Middle frontal gyrus (tissue), 1 donor: Measurements from ENCODE around the gene TMEM88.

ENCODE experiments used
- DNase-seq: peaks from one replicate; pipeline ENCODE4 v3.0.0-alpha.2; 2015; ENCODE audit warnings: low spot score; ENCODE audit errors: extremely low spot score

The TMEM88 gene

GRCh38 chr17:7884581-7885366 lies 29.9 kb downstream of the TMEM88 start:
- no peak for DNase-seq

- no peak for DNase-seq
Measured at GRCh38 chr17:7885367-7886226, 30.7 kb downstream of the TMEM88 start.

- no peak for DNase-seq
Measured at GRCh38 chr17:7886227-7887037, 31.6 kb downstream of the TMEM88 start.

- no peak for DNase-seq
Measured at GRCh38 chr17:7887038-7887481, 32.2 kb downstream of the TMEM88 start.

- DNase-seq: peak; percentile 86
Measured at GRCh38 chr17:7887482-7888183, 32.8 kb downstream of the TMEM88 start.

GRCh38 chr17:7888184-7888920 lies 33.5 kb downstream of the TMEM88 start, which contains the start of gene CHD3:
Gene CHD3 (plus strand): TSS chr17:7888789. CDS start chr17:7889001, 212 bp downstream.
- no peak for DNase-seq

- DNase-seq: peak; percentile 92
Measured at GRCh38 chr17:7889166-7889955, 34.5 kb downstream of the TMEM88 start.

GRCh38 chr17:7893187-7893880 lies 38.5 kb downstream of the TMEM88 start:
- DNase-seq: no peak

- DNase-seq: no peak
Measured at GRCh38 chr17:7894226-7894625, 39.4 kb downstream of the TMEM88 start.

- DNase-seq: no peak
Measured at GRCh38 chr17:7894866-7895265, 40.0 kb downstream of the TMEM88 start.

- no peak for DNase-seq
Measured at GRCh38 chr17:7897090-7897489, 42.2 kb downstream of the TMEM88 start.

- no peak for DNase-seq
Measured at GRCh38 chr17:7897773-7898172, 42.9 kb downstream of the TMEM88 start.

GRCh38 chr17:7903154-7904103 lies 48.6 kb downstream of the TMEM88 start:
- DNase-seq: no peak
